ENCODE data around the gene CCL23.

DNA sequence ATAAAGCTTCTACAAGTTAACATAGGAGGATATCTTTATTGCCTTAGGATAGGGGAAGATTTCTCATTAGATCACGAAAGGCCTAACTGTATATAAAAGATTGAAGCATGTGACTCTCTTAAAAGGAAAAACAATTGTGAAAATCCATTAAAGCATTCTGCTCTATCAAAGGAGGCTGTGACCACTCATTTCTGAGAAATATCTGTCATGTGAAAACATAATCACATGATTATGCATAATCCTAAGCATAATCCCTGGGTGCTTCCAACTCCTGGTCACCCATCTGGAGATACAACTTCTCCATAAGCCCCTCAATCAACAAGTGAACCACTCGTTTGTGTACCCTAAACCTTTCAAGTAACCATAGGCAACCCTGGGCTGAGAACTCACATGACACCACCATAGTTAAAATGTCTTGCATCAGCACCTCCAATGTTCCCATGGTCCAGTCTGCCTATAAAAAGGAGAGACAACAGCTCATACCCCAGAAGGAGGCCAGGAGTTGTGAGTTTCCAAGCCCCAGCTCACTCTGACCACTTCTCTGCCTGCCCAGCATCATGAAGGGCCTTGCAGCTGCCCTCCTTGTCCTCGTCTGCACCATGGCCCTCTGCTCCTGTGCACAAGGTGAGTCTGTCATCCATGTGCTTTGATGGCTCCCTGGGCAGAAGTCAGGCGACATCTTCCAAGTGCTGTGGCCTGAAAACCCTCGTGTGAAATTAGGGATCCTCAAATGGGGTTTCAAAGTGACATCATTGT lies 46.2 kb upstream of the CCL23 start, which contains the start of gene CCL18:
- TF ChIP-seq POLR2AphosphoS5 (IDR thresholded peaks at IDR 0.05; ENCODE audit: low read depth, low read length) = no peak
- TF ChIP-seq, protein P1, sequence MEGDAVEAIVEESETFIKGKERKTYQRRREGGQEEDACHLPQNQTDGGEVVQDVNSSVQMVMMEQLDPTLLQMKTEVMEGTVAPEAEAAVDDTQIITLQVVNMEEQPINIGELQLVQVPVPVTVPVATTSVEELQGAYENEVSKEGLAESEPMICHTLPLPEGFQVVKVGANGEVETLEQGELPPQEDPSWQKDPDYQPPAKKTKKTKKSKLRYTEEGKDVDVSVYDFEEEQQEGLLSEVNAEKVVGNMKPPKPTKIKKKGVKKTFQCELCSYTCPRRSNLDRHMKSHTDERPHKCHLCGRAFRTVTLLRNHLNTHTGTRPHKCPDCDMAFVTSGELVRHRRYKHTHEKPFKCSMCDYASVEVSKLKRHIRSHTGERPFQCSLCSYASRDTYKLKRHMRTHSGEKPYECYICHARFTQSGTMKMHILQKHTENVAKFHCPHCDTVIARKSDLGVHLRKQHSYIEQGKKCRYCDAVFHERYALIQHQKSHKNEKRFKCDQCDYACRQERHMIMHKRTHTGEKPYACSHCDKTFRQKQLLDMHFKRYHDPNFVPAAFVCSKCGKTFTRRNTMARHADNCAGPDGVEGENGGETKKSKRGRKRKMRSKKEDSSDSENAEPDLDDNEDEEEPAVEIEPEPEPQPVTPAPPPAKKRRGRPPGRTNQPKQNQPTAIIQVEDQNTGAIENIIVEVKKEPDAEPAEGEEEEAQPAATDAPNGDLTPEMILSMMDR (IDR thresholded peaks at IDR 0.05) = no peak

All from Panc1 (cell line).